Epidermal melanocyte (primary cell): ENCODE results near the gene KAZN.
"Not testable (repeated sequence)": the region's sequence is repeated elsewhere in the genome, so short reads cannot be mapped to it uniquely, and the experiment has no call there.

Experiments
- DNase-seq: peaks from one replicate; pipeline ENCODE4 v3.0.0; 2011; ENCODE audit warnings: low spot score; ENCODE audit not compliant: insufficient read length

KAZN gene

GRCh38 chr1:15123270-15123669, 524.8 kb downstream of the KAZN start:
- no peak for DNase-seq

DNA sequence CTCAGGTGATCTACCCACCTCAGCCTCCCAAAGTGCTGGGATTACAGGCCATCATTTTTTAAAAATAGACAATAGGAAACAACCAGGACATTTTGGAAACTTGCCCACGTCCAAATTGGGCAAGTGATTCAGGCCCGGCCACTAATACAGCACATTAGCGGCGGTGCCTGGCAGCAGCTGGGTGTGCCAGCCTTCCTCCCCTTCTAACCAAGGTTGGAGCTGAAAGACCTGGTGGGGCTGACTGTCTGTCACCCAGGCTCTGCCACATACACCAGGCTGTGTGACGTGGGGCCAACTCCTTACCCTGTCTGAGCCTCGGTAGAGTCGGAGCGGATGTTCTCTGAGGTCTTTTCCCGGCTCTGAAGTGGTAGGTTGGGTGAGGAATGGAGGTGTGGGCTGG, 525.4 kb downstream of the KAZN start:
- DNase-seq, result no peak

GRCh38 chr1:15124362-15125100, 526.0 kb downstream of the KAZN start:
- DNase-seq, result no peak

DNA sequence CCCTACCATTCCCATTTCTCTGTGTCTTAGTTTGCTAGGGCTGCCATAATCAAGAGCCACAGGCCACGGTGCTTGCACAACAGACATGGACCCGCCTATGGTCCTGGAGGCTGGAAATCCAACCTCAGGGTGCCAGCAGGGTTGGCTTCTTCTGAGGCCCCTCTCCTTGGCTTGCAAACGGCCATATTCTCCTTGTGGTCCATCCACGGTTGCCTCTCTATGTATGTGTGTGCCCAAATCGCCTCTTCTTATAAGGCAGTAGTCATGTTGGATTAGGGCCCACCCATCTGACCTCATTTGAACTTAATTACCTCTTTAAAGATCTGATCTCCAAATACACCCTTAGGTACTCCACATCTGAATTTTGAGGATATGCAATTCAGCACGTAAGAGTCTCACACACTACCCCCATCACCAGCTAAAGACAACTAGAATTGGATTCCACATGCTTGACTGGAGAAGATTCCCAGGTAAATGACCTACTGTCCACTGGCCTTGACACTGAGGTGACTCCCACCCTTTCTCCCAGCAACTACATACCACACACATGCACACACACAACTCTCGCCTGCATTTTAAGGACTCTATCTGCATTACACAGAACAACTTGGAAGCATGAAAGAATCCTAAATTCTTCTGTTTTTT, 526.7 kb downstream of the KAZN start:
- DNase-seq, result no peak

- DNase-seq, result no peak
These were observed 529.6 kb downstream of the KAZN start for GRCh38 chr1:15128077-15128476.

GRCh38 chr1:15128520-15129313, 530.2 kb downstream of the KAZN start:
- DNase-seq, result peak; percentile 87

- DNase-seq, result no peak
These were observed 531.5 kb downstream of the KAZN start for GRCh38 chr1:15129944-15130343.

- no peak for DNase-seq
These were observed 532.1 kb downstream of the KAZN start for GRCh38 chr1:15130607-15131006.

DNA sequence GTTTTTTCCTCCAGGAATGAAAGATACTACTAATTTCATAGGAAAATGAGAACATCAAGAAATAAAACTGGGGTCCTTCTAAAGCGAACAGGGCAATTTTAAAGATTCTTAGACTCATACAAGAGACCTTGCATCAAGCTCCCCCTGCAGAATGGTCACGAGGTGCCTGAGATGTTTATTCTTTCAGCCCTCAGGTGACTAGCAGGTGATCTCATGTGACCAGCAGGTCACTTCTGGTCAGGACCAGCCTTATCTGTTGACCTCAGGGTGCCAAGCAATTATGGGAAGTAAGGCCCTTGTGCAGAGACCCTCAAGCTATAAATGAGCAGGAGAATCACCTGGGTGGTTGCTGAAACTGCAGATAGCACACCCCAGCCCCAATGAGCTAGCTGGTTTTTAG, 534.5 kb downstream of the KAZN start:
- no peak for DNase-seq

DNA sequence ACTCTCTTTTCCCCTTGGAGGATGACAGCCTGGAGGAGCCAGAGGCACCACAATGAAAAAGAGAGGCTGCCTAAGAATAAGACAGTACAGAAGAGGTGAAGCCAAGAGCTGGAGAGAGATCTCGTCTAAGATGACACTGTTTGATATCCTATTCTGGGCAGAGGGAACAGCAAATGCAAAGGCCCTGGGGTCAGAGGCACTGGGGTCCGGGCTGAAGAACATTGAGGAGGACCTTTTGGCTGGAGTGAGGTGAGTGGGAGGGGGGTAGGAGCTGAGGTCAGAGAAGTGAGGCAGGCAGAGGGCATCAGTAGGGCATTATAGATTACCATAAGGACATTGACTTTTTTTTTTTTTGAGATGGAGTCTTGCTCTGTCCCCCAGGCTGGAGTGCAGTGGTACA, 535.8 kb downstream of the KAZN start:
- no peak for DNase-seq

DNA sequence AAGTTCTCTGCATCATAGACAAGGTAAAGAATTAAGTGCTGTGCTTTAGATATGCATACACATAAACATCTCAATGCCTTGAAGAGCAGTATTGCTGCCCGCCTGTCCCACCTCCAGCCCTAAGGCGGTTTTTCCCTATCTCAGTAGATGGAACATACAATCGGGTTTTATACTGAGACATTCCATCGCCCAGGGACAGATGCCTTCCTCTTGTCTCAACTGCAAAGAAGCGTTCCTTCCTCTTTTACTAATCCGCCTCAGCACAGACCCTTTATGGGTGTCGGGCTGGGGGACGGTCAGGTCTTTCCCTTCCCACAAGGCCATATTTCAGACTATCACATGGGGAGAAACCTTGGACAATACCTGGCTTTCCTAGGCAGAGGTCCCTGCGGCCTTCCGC, 537.1 kb downstream of the KAZN start:
- not testable (repeated sequence) for DNase-seq

- DNase-seq, result no peak
These were observed 539.3 kb downstream of the KAZN start for GRCh38 chr1:15137809-15138208.

GRCh38 chr1:15139654-15140350, 541.3 kb downstream of the KAZN start:
- DNase-seq, result no peak

- DNase-seq, result no peak
These were observed 543.6 kb downstream of the KAZN start for GRCh38 chr1:15141935-15142539.

- DNase-seq, result no peak
These were observed 546.8 kb downstream of the KAZN start for GRCh38 chr1:15145327-15145726.

DNA sequence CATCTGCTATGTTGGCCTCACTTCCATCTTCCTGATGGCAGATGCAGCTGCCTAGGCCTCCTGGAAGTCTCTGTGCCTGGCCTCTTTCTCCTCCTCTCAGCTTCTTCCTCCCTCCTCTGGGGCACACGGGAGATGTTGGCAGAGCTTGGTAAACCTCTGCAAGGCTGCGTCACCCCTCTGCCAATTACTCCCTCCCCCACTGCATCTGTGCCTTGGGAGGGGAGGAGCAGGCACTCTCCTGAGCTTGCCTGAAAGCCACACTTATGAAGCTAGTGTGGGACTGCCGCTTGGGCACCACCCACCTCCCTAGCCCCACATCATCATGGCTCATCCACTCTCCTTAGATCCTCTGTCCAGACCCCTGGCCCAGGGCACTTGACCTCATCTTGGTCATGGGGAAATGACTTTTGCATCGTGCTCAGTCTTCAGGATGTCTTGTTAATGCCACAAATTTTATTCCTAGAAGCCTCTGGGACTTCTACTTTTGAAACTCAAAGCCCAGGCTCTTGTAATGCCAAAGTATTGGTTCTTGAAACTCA, 547.7 kb downstream of the KAZN start:
- no peak for DNase-seq

- DNase-seq, result no peak
These were observed 548.5 kb downstream of the KAZN start for GRCh38 chr1:15146971-15147376.

- no peak for DNase-seq
These were observed 549.5 kb downstream of the KAZN start for GRCh38 chr1:15148004-15148403.

GRCh38 chr1:15148475-15148874, 550.0 kb downstream of the KAZN start:
- DNase-seq, result no peak

GRCh38 chr1:15148941-15149340, 550.5 kb downstream of the KAZN start:
- DNase-seq, result no peak

- DNase-seq, result no peak
These were observed 551.9 kb downstream of the KAZN start for GRCh38 chr1:15150376-15150775.
